Suprapubic skin (tissue), 3 donors: ENCODE data around the gene ADK.

Experiments
- POLR2A ChIP-seq, 2 donors: fragments of 450-650 bp; IDR thresholded peaks; one replicate each; pipeline ENCODE4 v1.6.1; 2017; ENCODE audit warnings: antibody characterized with exemption in 2 of 2, mild to moderate bottlenecking in 2 of 2, moderate library complexity in 2 of 2
- TF ChIP-seq, protein P1 (sequence below), 2 donors: fragments of 200-600 bp in 1 of 2; fragments of 450-650 bp in 1 of 2; sonication (generic) in 1 of 2; IDR thresholded peaks; one replicate each; pipeline ENCODE4 v1.5.1; 2016 to 2019; ENCODE audit warnings: antibody characterized with exemption in 2 of 2, mild to moderate bottlenecking in 1 of 2, moderate library complexity in 1 of 2

GRCh38 chr10:74558403-74558802 is 407.4 kb downstream of the ADK start:
- TF ChIP-seq, protein P1, sequence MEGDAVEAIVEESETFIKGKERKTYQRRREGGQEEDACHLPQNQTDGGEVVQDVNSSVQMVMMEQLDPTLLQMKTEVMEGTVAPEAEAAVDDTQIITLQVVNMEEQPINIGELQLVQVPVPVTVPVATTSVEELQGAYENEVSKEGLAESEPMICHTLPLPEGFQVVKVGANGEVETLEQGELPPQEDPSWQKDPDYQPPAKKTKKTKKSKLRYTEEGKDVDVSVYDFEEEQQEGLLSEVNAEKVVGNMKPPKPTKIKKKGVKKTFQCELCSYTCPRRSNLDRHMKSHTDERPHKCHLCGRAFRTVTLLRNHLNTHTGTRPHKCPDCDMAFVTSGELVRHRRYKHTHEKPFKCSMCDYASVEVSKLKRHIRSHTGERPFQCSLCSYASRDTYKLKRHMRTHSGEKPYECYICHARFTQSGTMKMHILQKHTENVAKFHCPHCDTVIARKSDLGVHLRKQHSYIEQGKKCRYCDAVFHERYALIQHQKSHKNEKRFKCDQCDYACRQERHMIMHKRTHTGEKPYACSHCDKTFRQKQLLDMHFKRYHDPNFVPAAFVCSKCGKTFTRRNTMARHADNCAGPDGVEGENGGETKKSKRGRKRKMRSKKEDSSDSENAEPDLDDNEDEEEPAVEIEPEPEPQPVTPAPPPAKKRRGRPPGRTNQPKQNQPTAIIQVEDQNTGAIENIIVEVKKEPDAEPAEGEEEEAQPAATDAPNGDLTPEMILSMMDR (IDR thresholded peaks at IDR 0.05) = no peak
- no peak for TF ChIP-seq POLR2A (IDR thresholded peaks at IDR 0.05)
